RPMI8226 (cell line): ENCODE data around the gene PAK6.

ENCODE experiments used
- DNase-seq: peaks from one replicate; pipeline ENCODE4 v3.0.0-alpha.2; 2015

Gene PAK6

DNA sequence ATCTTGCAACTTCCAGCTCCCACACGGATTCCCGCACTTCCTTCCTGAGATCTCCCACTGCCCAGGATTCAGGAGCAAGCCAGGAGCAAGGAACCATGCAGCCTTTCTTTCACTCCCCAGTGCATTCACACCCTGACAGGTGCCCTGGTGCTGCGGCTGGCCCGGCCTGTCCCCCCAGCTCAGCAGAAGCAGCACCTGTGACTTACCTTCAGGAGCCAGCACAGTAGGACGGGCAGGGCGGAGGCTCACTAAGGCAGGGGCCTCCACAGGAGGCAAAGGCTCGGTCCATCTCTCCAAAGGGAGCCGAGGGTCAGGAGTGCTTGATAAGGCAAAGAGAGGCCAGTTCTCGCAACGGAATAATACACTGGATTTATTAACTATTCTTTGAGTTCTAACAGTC is 39.2 kb downstream of the PAK6 start:
- no peak for DNase-seq

- peak; percentile 59 for DNase-seq
Measured at GRCh38 chr15:40279437-40280141, 40.7 kb downstream of the PAK6 start.

- DNase-seq: no peak
Measured at GRCh38 chr15:40280260-40281056, 41.6 kb downstream of the PAK6 start.

GRCh38 chr15:40281057-40281800 is 42.4 kb downstream of the PAK6 start:
- DNase-seq: no peak

DNA sequence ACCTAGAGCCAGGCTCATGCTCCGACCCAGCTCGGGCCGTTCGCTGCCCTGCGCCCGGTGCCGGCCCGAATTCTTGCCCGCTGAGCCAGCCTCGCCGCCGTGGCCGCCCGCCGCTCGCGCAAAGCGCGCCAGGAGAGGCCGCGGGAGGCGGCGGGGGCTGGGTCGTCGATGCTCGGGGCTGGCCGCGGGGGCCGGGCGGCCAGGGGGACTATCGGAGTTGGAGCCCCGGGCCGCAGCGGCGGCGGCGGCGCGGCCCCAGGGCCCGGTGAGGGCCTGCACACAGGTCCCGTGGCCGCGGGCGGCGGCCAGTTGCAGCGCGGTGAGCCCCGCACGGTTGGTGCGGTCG is 42.9 kb downstream of the PAK6 start:
- DNase-seq: no peak

- DNase-seq: peak; percentile 74
Measured at GRCh38 chr15:40282147-40282868, 43.4 kb downstream of the PAK6 start.

DNA sequence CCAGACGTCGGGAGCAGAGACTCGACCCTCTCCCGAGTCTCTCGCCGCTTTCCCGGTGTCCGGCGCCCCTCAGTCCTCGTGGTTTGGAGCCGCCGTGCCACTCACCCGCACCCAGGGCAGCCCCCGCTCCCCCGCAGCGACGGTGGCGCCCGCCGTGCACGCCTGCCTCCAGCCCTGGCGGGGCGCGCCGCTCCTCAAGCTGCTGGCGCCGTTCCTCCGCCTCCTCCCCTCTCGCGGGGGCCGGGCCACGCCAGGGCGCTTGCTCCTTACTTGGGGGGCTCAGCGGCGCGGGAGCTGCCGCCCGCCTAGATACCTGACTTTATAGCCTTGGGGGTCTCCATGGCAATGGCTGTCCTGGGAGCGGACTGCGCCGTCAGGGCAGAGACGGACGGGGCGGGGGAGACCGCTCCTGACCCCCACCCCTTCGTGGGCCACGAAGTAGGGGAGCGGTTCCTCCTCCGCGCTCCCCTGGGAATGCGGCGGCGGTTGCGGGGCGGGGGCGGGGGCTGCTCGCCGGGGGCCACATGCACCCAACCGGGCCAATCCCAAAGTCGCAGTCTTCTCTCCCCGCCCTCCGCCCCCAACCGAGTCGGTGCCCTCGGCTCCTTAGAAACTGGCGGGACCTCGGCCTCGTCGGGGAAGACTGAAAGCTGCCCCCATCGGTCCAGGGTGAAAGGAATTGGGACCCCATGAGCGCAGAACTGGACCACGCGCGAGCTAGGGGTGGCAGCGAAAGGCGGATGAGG is 44.2 kb downstream of the PAK6 start, which contains the start of gene ANKRD63:
Gene ANKRD63, minus strand, starts transcription at position 196 of the 746 bp plus-strand sequence. CDS start 478 bp downstream, outside the sequence.
- peak; percentile 57 for DNase-seq

DNA sequence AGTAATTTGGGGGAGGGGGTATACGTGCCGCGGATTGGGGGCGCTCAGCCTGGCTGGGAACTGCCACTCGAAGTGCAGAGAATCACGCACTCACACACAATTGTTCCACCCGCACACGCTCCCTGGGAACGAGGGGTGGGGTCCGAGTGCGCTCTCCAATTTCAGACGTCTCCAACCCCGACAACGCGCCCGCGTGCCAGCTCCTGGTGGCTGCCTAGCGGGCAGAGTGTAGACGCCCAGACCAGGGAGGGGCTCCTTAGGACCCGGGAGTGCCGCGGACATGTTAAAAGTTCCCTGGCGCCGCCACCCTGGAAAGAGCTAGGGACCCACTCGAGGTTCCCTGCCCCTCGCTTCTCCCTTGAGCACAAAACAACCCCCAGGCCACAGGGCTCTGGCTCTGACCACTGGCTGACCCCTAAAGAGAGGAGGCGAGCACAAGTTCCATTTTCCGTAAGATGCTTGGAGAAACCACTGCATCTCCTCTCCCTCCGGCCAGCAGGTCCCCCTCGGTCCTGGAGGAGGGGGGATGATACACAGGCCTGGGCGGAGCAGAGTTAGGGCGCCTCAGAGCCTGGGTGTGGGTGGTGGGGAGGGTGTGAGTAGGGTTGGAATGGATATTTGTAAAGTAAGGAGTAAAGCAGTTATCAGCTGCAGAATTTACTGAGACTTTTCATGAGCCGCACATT is 44.9 kb downstream of the PAK6 start:
- DNase-seq: no peak

DNA sequence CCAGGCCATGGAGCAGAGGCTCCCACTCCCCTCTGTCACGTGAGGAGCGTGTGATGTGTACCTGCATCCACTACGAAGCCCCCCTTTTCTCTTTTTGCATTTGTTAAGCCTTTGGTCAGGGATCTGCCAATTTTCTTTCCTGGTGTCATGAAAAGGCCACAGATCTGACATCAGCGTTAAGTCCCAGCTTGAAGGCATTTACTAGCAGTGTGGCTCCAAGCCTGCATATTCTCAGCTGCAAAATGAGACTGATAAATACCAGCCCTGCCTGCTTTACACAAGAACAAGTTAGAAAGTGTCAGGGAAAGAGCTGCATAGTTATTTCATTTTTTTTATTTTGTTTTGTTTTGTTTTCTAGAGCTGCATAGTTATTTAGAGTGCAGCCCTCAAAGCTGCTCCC is 46.3 kb downstream of the PAK6 start:
- DNase-seq: no peak

DNA sequence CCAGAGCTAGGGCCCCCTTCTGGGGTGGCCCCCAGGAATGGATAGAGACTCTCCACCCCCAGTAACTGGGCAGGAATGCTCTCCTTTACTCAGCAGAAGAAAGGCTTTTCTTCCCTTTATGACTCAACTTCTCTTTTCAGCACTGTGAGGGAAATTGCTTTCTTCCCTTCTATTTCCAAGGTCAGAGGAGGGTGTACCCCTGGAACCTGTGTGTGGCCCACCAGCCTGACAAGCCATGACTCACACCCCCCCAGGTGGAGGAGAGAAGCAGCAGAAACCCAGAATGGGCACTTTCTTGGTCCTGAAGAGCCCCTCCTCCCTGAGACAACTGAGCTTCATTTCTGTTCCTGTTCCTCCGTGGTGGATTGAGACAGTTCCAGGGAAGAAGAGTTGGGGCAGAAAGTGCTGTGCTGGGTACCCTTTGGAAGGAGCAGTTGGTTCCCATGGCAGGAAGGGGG is 46.7 kb downstream of the PAK6 start:
- DNase-seq: no peak

DNA sequence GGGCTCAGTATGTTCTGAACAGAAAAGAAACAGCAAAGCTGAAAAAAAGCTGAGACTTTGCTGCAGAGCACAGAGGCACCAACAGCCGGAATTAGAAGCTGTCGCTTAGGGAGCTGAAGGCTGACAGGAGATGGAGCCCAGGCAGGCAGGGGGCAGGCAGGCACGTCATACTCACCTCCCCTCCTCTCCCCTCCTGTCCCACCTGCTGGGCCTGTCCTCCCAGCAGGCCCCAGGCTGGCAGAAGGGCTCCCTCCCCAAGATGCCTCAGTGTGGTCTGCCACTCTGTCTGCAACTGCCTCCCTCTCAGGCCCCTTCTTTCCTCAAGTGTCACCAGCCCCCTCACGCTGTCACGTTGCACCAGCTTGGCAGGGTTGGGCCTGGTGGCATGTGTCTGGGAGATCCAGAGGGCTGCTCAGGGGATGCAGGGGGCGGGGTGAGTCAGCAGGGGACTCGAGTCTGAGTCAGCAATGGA is 47.2 kb downstream of the PAK6 start:
- DNase-seq: no peak

DNA sequence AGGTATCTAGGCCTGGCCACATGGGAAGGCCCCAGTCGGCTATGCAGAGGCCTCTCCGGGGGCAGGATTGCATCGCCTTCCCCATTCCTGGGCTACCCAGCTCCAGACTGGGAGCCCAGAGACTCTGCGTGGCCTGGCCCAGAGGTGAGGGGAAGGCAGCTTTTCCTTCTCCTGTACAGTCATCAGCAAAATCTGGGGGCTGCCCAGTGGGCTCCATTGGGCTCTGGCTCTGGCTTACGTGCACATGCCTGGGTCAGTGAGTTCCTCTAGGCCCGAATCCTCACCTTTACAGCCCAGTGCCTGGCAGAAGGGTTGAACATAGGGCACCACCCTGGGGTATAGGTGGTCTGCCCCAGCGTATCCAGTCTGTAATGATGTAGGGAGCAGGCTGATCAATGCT is 47.9 kb downstream of the PAK6 start:
- no peak for DNase-seq

DNA sequence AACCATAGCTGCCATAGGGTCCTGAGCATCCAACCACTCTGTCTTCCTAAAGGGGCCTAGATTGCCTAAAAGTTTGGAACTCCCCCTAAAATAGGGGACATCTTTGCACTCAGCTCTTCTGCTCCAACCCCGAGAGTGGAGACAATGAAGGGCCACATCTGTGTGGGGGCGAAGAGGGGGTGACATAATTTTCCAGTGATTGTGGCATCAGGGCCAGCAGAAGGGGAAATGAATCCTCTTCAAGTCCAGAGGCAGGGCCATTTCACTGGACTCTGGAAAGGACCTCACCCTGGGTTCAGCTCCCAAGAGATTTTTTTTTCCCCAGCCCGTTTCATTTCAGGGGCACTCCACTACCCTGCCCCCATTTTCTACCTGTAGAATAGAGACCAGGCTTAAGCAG is 48.6 kb downstream of the PAK6 start:
- no peak for DNase-seq

DNA sequence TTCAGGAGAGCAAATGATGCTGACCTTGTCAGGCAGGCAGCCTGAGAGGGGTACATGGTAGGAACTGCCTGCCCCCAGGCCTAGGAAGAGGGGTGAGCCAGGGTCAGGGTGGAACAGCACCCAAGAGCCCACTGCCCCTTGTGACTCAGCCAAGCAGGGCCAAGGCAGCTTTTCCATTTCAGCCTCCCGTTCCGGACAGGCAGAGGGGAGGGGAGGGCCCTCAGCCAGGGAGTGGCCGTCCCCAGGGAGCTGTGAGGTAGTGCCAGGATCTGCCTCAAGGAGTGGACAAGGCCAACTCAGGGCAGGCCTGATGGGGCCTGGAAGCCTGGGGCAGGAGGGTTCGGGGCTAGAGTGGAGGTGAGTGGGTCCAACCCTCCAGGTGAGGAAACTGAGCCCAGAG is 49.1 kb downstream of the PAK6 start:
- no peak for DNase-seq

DNA sequence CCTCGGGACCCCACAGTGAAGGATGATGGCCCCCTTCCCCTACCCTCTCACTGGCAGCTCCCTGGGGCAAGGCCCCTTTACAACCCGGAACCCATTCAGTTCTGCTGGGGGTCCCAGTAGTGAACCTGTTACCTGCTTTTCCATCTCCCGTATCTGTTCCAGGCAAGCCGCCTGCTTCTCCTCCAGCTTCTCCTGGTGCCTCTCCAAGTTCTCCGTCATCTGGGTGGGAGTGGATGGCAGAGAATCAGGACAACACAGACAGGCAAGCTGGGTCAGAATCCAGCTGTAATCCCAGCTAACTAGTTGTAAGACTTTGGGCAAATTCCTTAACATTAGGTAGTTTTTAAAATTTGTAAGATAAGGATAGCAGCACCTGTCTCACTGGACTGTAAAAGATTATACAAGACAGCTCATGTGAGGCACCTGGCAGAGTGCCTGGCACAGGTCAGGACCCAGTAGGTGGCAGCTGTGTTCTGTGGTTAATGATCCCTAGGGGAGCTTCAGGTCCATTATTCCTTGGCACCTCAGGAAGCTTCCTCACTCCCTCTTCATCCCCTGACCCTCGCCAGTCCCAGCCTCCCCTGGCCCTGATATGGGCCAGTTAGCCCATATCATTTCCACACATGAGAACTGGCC is 50.4 kb downstream of the PAK6 start:
- DNase-seq: peak; percentile 57

DNA sequence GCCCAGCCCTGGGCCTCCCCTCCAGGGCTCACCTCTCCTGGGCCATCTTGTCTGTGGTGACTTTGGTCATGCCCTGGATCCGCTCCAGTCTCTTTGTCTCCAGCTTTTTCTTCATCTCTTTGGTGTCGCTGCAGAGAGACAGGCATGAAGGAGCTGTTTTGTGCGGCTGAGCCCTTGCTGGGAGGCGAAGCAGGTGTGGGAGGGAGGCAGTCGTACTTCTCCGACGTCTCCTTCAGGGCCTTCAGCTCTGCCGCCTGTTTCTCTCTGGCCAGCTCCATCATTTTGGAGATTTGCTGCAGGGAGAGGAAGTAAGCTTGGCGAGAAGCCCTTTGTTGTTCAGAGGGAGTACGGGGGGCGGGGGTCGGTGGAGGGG is 51.7 kb downstream of the PAK6 start:
- DNase-seq: no peak

DNA sequence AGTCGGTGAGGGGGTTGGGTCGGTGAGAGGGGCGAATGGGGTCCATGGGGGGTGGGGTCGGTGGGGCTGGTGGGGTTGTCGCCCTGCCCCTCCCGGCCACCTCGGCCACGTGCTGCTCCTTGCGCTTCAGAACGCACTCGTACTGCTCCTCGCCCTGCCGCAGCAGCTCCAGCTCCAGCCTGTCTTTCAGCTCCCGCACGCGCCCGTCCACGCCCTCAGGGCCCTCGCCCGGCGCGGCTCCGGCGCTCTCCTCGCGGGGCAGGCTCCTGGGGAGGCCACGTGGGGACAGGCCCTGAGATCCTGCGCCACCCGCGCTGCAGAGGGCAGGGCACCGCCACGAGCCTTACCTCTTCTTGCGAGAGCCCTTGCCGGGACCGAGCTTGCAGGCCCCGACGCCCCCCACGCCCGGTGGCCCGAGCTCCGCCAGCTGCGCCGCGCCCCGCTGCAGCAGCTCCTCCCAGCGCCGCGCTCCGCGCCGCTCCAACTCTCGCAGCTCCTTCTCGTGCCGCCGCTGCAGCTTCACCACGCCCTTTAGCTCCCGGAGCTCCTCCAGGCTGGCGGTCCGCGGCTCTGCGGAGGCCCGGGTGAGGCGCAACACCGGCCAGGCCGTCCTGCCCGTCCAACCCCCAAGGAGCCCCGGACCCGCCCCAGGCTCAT is 52.2 kb downstream of the PAK6 start:
- no peak for DNase-seq

- DNase-seq: no peak
Measured at GRCh38 chr15:40292246-40292645, 53.4 kb downstream of the PAK6 start.

DNA sequence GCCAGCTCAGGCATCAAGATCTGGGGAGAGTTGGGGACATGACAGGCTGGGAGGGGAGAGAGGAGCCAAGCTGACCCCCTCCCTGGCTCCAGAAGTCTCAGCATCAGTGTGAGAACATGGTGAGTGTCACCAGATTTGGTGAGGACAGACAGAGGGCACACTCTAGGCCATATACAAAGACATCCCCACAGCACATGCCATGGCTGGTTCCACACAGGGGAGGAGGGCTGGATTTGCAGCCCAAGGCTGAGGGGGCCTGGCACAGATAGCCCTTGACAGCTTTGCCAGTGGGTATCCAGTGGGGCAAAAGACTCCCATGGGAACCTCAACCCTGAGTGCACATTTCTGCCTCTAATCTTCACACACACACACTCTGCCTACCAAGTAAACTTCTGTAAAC is 54.1 kb downstream of the PAK6 start:
- no peak for DNase-seq
